Hepatocyte (in vitro differentiated cells): ENCODE measurements around the gene RRP12. TPM values are rescaled to one million over a fixed set of nuclear protein-coding genes. Genes with fewer than 3 reads are reported as not detected.

ENCODE experiments used
- DNase-seq: peaks from one replicate; pipeline ENCODE4 v3.0.0-alpha.2; 2016; ENCODE audit warnings: low spot score
- H2AFZ ChIP-seq: fragments of 200-600 bp; sonication (generic); 2 replicates; pipeline ENCODE4 v1.6.0; 2016; ENCODE audit warnings: antibody characterized with exemption, mild to moderate bottlenecking
- H3K27ac ChIP-seq: fragments of 200-600 bp; sonication (generic); 2 replicates; pipeline ENCODE4 v1.5.1; 2016; ENCODE audit warnings: mild to moderate bottlenecking
- H3K27me3 ChIP-seq: fragments of 200-600 bp; sonication (generic); 2 replicates; pipeline ENCODE4 v1.6.1; 2016
- H3K36me3 ChIP-seq: fragments of 200-600 bp; sonication (generic); replicated peaks from 2 replicates; pipeline ENCODE4 v1.5.1; 2016; ENCODE audit warnings: low read depth; ENCODE audit not compliant: insufficient read depth
- H3K4me1 ChIP-seq: fragments of 200-600 bp; sonication (generic); 2 replicates; pipeline ENCODE4 v1.5.1; 2016; ENCODE audit warnings: mild to moderate bottlenecking, moderate library complexity; ENCODE audit not compliant: insufficient read depth
- H3K4me2 ChIP-seq: fragments of 200-600 bp; sonication (generic); 2 replicates; pipeline ENCODE4 v1.6.0; 2016
- H3K4me3 ChIP-seq: fragments of 200-600 bp; sonication (generic); 2 replicates; pipeline ENCODE4 v1.5.1; 2016; ENCODE audit warnings: mild to moderate bottlenecking
- H3K79me2 ChIP-seq: fragments of 200-600 bp; sonication (generic); 2 replicates; pipeline ENCODE4 v1.6.0; 2017; ENCODE audit warnings: mild to moderate bottlenecking
- H3K9me2 ChIP-seq: fragments of 200-600 bp; sonication (generic); replicated peaks from 2 replicates; pipeline ENCODE4 v1.6.0; 2017; ENCODE audit warnings: mild to moderate bottlenecking; ENCODE audit not compliant: insufficient read depth
- H3K9me3 ChIP-seq: fragments of 200-600 bp; sonication (generic); 2 replicates; pipeline ENCODE4 v1.5.1; 2016; ENCODE audit warnings: low read depth, mild to moderate bottlenecking
- H4K20me1 ChIP-seq: fragments of 200-600 bp; sonication (generic); 2 replicates; pipeline ENCODE4 v1.6.0; 2016; ENCODE audit warnings: mild to moderate bottlenecking; ENCODE audit not compliant: insufficient read depth, poor library complexity, severe bottlenecking
- EZH2 ChIP-seq: fragments of 200-600 bp; sonication (generic); IDR thresholded peaks from 2 replicates; pipeline ENCODE4 v1.6.1; 2016; ENCODE audit warnings: antibody characterized with exemption, mild to moderate bottlenecking, borderline replicate concordance
- EZH2phosphoT487 ChIP-seq: fragments of 200-600 bp; sonication (generic); IDR thresholded peaks from one replicate; pipeline ENCODE4 v1.6.1; 2018; ENCODE audit warnings: antibody characterized with exemption, mild to moderate bottlenecking, low read depth, moderate library complexity; ENCODE audit not compliant: unreplicated experiment, severe bottlenecking
- WGBS: methylation state at CpG from one replicate; pipeline ENCODE4 v1.1.6; 2016; ENCODE audit warnings: low lambda C conversion rate; ENCODE audit errors: missing lambda C conversion rate; 5-methylcytosine and 5-hydroxymethylcytosine counted together
- polyA plus RNA-seq: library from polyadenylated mRNA; unstranded; fragments of >200 nt; fragmentation: Nextera tagmentation; extraction: Ambion mirVana; gene quantifications from 2 replicates; pipeline ENCODE4 v1.2.1, GENCODE V29; 2016
- total RNA-seq: library from RNA; depleted of rRNA; stranded (reverse); fragments of >200 nt; gene quantifications from 2 replicates; pipeline ENCODE4 v1.2.3, GENCODE V29; 2014
- TF ChIP-seq, protein P1 (sequence below): fragments of 200-600 bp; sonication (generic); IDR thresholded peaks from 2 replicates; pipeline ENCODE4 v1.5.1; 2016; ENCODE audit warnings: antibody characterized with exemption, mild to moderate bottlenecking; ENCODE audit not compliant: poor library complexity

Gene RRP12
- total and polyA plus RNA-seq, 2 experiments from 2014 or later: 10.6 to 20.6 TPM

DNA sequence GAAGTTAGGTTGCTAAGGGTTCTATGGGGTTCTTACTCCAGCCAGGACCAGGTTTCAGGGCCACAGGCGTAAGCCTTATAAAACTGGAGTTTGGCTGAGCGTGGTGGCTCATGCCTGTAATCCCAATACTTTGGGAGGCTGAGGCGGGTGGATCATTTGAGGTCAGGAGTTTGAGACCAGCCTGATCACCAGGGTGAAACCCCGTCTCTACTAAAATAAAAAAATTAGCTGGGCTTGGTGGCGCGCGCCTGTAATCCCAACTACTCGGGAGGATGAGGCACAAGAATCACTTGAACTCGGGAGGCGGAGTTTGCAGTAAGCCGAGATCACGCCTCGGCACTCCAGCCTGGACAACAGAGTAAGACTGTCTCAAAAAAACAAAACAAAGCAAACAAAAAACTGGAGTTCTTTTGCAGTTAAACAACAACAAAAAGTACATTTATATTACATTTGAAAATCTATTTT, 347 bp upstream of the RRP12 start:
- Histone ChIP-seq H3K9me3 (no peaks in the 10 kb centered on the region), H4K20me1 (no peaks in the 10 kb centered on the region), H3K79me2 (peaks cover 9% of the 10 kb centered on the region), H3K36me3 (no peaks in the 10 kb centered on the region), H2AFZ (peak overlapping the region; percentile 35), H3K4me1 (no peaks in the 10 kb centered on the region), H3K27ac (peak overlapping the region; percentile 23), H3K9me2 (no peaks in the 10 kb centered on the region), H3K4me2 (peak overlapping the region; percentile 48), H3K27me3 (no peaks in the 10 kb centered on the region), H3K4me3 (no peak overlapping the region)
- TF ChIP-seq, protein P1, sequence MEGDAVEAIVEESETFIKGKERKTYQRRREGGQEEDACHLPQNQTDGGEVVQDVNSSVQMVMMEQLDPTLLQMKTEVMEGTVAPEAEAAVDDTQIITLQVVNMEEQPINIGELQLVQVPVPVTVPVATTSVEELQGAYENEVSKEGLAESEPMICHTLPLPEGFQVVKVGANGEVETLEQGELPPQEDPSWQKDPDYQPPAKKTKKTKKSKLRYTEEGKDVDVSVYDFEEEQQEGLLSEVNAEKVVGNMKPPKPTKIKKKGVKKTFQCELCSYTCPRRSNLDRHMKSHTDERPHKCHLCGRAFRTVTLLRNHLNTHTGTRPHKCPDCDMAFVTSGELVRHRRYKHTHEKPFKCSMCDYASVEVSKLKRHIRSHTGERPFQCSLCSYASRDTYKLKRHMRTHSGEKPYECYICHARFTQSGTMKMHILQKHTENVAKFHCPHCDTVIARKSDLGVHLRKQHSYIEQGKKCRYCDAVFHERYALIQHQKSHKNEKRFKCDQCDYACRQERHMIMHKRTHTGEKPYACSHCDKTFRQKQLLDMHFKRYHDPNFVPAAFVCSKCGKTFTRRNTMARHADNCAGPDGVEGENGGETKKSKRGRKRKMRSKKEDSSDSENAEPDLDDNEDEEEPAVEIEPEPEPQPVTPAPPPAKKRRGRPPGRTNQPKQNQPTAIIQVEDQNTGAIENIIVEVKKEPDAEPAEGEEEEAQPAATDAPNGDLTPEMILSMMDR: no peak
- TF ChIP-seq EZH2 (no peak), EZH2phosphoT487 (no peak)
- WGBS: 72% methylated on average over 13 of the region's 13 CpGs
- DNase-seq: no peak

DNA sequence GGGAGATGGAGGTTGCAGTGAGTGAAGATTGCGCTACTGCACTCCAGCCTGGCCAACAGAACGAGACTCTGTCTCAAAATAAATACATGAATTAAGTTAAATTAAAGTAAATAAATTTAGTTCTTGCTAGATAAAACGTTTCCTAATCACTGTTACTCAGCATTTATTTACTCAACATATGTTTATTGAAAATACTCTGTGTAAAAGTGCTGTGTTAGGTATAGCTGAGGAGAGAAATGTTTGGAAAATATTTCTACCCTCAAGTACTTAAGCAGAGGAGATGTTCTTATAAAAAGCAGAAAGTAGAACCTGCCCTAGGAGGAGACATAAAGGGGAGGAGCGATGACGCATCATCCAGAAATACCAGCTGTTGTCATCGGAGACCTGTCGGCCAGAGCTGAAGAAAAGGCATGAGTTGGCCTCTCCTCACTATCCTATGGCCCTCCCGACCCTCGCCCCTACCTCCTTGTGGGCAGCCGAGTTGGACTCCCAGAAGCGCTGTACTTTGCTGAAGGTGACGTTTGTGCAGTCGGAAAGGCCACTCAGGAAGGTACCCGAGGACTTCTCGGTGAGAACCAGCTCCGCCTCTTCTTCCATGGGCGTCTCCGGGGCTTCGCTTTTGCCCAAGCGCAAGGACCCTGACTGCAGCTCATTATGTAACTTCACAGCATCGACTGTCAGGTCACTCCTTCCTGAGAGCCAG, 1.1 kb downstream of the RRP12 start:
- Histone ChIP-seq H3K4me1 (no peaks in the 10 kb centered on the region), H3K79me2 (peaks cover 9% of the 10 kb centered on the region), H4K20me1 (no peaks in the 10 kb centered on the region), H3K9me3 (no peaks in the 10 kb centered on the region), H3K9me2 (no peaks in the 10 kb centered on the region), H3K27ac (peak overlapping the region; percentile 78), H3K4me2 (peak overlapping the region; percentile 86), H3K27me3 (no peaks in the 10 kb centered on the region), H3K4me3 (peak overlapping the region; percentile 60), H3K36me3 (no peaks in the 10 kb centered on the region), H2AFZ (peak overlapping the region; percentile 45)
- WGBS: 40% methylated on average over 21 of the region's 21 CpGs
- peak; percentile 78 for DNase-seq
- TF ChIP-seq, protein P1: no peak
- TF ChIP-seq EZH2phosphoT487: no peak
- TF ChIP-seq EZH2: no peak

DNA sequence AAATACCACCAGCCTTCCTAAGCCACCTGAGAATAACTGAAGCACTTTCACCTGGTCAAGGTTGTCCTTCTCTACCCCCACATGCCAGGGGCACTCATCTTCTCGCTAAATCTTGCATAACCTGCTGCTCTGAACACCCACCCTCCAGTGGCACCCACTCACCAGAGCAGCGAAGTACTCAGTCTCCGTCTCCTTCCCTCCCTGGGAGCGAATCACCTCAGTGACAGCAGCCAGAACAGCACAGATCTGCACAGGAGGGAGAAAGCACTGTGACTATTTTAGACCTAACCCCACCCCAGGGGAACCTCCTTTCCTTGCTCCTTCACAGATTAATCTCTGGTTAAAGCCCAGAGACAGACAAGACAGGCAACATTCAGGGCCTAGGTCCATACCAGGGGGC, 5.1 kb downstream of the RRP12 start:
- 96% methylated on average over 4 of the region's 4 CpGs for WGBS

More for the DNA sequence above, 5.1 kb downstream of the RRP12 start:
- Histone ChIP-seq H3K79me2 (peaks cover 9% of the 10 kb centered on the region), H3K4me2 (no peak overlapping the region), H3K9me2 (no peaks in the 10 kb centered on the region), H3K4me3 (no peak overlapping the region), H3K9me3 (no peaks in the 10 kb centered on the region), H3K36me3 (no peaks in the 10 kb centered on the region), H2AFZ (no peak overlapping the region), H4K20me1 (no peaks in the 10 kb centered on the region), H3K27ac (no peak overlapping the region), H3K27me3 (no peaks in the 10 kb centered on the region), H3K4me1 (no peaks in the 10 kb centered on the region)
- TF ChIP-seq EZH2 (no peak), EZH2phosphoT487 (no peak)
- TF ChIP-seq, protein P1: no peak
- no peak for DNase-seq
